Fibroblast of mammary gland (primary cell): ENCODE results near the gene ZNF777.
"Not testable (repeated sequence)": the region's sequence is repeated elsewhere in the genome, so short reads cannot be mapped to it uniquely, and the experiment has no call there.

Source experiments
- DNase-seq: peaks from one replicate; pipeline ENCODE4 v3.0.0-alpha.2; 2010; ENCODE audit warnings: low read depth
- H3K4me3 ChIP-seq: 2 replicates; pipeline ENCODE4 v1.5.1; 2011; ENCODE audit warnings: low read depth, mild to moderate bottlenecking, low read length, moderate library complexity; ENCODE audit not compliant: control insufficient read depth
- TF ChIP-seq, protein P1 (sequence below): conservative IDR thresholded peaks from 2 replicates; pipeline ENCODE4 v1.5.1; 2011; ENCODE audit warnings: low read depth, low read length, inconsistent platforms; ENCODE audit not compliant: control insufficient read depth, insufficient read depth

The ZNF777 gene

DNA sequence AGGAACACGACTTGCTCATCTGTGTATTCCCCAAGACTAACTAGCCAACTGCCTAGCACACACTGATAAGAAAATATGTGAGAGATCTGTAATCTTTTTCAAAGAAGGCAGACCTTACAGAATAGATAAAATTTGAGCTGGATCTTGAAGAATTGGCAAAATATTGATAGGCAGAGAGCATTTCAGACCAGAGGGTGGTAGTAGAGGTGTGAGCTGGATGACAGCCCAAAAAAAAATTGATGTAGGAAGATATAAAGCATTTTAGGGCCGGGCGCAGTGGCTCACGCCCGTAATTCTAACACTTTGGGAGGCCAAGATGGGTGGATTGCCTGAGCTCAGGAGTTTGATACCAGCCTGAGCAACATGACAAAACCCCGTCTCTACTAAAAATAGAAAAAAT lies 37.9 kb upstream of the ZNF777 start:
- no peak overlapping the region for H3K4me3 ChIP-seq
- TF ChIP-seq, protein P1, sequence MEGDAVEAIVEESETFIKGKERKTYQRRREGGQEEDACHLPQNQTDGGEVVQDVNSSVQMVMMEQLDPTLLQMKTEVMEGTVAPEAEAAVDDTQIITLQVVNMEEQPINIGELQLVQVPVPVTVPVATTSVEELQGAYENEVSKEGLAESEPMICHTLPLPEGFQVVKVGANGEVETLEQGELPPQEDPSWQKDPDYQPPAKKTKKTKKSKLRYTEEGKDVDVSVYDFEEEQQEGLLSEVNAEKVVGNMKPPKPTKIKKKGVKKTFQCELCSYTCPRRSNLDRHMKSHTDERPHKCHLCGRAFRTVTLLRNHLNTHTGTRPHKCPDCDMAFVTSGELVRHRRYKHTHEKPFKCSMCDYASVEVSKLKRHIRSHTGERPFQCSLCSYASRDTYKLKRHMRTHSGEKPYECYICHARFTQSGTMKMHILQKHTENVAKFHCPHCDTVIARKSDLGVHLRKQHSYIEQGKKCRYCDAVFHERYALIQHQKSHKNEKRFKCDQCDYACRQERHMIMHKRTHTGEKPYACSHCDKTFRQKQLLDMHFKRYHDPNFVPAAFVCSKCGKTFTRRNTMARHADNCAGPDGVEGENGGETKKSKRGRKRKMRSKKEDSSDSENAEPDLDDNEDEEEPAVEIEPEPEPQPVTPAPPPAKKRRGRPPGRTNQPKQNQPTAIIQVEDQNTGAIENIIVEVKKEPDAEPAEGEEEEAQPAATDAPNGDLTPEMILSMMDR, result no peak
- no peak for DNase-seq

DNA sequence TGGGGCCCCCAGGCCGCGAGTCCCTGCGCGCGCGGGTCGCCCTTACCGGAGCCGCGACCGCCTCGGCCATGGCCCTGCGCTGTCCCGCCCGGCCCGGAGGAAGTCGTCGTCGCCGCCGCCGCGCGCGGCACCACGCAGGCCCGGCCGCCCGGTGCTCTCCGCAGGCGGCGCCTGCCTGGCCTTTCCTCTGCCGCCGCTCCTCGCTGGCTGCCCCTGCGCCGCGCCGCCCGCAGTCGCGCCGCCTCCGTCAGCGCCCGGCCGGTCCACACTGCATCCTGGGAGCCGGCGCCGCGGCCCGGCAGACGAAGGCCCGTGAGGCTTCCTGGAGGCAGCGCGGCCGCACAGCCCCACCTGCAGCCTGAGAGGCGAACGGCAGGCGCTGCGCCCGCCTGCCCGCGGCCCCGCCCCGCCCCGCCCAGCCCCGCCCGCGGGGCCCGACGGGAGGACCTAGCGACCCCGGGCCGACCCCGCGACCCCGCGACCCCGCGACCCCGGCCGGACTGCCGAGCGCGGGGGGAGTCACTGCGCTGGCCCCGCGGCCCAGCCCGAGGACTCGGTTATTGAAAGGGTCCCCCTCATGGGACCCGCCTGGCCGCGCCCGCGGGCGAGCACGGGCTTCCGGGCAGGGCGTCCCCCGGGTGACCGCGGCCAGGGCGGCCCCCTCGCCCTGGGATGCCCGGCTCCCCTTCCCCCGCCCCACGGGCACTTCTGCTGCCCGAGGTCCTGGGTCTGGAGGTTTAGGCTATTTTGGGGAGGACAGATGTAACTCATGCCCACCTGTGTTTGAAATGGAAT lies 36.8 kb upstream of the ZNF777 start, which contains the start of gene ZNF746:
TSS of gene ZNF746 (minus strand) at position 343 of the 795 bp plus-strand sequence. CDS start at position 70, 273 bp downstream.
- TF ChIP-seq, protein P1, result peak; percentile 36
- H3K4me3 ChIP-seq, result peak within 1 kb of the TSS; percentile 66
- peak; percentile 75 for DNase-seq

DNA sequence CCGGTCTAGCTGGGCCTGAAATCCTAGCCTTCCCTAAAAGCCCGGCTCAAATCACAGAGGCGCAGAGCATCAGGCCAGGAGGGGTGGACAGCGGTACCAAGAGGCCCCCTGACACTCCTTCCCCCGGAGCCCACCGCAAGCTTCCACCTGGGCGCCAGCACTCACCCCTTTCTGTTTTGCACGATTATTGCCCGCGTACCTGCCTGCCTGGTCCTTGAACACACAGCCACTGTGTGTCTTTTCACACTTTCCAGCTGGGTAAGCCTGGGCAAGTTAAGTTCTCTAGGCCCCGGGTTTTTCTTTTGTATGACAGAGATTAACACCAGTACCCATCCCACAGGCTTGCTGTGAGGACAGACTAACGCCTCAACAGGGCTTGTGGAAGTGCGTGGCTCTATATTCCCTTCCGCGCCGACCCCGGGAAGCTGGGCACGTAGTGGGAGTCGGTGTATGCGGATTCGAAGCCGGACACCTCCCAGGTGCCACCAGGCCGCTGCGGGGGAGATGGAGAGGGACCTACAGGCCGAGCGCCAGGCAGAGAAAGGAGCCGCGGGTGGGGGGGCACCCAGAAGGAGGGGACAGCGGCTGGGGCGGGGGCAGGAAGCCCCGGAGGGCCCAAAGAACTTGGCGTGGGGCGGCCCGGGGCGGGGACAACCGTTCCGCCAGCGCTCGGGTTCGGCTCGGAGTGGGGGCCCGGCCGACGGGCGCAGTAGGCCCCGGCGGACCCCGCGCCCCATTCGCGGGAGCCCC lies 36.0 kb upstream of the ZNF777 start:
- H3K4me3 ChIP-seq, result peak overlapping the region; percentile 66
- TF ChIP-seq, protein P1, result no peak
- DNase-seq, result peak; percentile 12

DNA sequence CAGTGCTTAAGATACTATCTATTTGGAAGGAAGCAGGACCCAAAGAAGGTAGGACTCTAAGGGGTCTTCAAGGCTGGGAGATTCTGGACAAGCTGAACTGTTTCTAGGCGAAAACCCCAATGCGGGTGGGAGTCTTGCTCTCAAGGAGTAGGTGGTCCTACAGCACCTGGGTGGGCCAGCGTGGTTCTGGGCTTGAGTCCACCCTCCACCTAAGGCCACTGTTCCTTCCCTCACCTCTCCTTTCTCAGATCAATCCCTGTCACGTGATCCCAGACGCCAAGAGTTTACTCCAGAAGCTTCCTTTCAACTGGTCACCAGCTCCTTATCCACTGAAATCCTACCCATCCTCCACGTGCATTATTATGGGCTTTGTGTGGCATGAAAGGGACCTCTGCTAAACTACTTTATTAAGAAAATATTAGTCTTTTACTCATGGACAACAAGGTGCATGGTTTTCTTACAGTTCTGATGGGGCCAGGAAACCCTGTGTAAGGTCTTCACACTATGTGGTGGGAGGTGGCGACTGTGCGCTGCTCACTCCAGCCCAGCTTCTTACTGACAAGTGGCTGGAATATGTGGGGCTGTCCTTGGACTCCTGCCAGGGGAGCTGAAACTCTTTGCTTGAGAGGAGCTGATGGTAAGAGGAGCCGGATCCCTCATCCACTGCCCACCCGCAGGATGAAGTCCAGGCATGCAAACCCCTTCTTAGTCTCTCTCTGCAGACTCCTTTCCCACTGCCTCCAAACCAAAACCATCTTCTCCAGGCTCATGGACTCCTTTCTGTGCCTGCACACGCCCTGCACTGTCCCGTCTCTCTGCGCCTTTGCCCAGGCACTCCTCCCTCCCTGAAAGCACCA lies 35.2 kb upstream of the ZNF777 start:
- TF ChIP-seq, protein P1, result no peak
- DNase-seq, result peak; percentile 81
- peak overlapping the region; percentile 66 for H3K4me3 ChIP-seq

DNA sequence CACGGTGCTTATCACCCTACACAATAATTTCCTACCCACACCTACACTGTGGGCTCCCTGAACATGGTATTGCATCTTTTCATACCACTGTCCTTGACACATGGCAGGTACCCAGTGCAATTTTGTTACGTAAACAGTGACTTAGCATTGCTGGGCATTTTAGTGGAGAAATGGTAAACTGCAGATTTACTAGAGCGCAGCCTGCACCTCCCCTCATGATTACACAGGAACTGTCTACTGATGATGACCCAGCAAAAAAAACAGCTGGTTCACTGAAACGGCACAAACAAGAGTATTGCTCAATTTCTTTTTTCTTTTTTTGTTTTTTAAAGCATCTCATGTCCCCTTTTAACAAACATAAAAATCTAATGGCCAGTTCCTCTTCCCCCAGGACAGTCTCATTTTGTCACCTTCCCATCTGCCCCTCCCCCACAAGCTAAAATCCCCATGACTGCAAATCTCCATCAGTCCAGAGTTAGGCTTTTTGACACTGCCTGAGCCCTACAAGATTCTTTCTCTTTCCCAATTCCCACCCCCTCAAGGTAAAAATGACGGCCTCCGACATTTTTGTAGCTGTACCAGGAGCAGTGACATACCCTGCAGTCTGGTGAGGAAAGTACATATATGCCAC lies 34.0 kb upstream of the ZNF777 start:
- TF ChIP-seq, protein P1, result no peak
- H3K4me3 ChIP-seq, result no peak overlapping the region
- peak; percentile 70 for DNase-seq

DNA sequence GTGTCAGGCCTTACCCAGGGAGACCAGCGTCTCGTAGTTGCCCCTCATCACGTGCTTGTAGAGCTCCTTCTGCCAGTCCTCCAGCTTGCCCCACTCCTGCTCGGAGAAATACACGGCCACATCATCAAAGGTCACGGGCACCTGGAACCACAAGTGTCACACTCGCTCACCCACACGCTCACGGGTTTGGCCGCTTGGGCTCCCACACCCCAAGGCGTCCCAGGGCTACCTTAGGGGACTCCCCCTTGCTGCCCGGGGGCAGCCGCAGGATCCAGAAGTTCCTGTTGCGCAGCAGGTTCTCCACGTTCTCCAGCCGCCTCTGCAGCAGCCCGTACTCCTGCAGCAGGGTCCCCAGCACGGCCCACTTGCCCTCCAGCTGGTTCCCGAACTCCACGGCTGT lies 33.1 kb upstream of the ZNF777 start:
- H3K4me3 ChIP-seq, DNase-seq: not testable (repeated sequence)
